ENCODE data around the gene ZNF8.
"Not testable (repeated sequence)": the region's sequence is repeated elsewhere in the genome, so short reads cannot be mapped to it uniquely, and the experiment has no call there.

The ZNF8 gene

GRCh38 chr19:58296104-58296503 lies 17.3 kb downstream of the ZNF8 start:
- DNase-seq (ENCODE audit: low spot score), result peak; percentile 12

DNA sequence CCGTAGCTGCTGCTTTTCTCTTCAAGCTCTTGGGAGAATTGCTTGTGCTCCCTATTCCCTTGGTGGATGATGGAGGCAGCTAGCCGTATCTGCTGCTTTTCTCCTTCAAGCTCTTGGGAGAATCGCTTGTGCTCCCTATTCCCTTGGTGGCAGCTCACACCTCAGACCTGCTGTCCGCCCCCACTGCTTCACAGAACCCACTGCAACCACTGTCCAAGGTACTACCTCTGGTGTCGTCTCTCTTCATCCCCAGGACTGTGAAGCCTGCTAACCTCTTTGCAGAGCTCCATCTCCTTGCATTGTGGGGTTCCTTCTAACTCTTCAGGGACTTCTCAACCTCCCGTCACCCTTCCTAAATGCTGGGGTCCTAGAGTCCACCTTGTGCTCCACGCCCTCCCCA lies 21.9 kb downstream of the ZNF8 start:
- no peak for DNase-seq (ENCODE audit: low spot score)

DNA sequence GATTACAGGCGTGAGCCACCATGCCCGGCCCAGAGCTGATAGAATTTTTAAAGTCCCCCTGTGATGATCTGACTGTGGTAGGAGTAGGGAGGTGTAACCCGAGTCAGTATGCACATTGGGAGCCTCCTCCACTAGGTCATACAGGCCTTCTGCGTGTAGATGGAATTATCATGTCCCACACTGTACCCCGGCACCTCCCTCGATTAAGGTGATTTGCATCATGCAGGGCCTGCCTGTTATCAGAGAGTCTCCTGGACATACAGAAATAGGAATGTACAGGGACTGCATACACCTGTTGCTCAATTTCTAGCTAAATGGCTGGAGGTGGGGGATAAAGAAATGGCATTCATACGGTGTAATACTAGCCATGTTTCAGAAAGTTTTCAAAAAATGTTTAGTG lies 25.5 kb downstream of the ZNF8 start:
- no peak for DNase-seq (ENCODE audit: low spot score)

DNA sequence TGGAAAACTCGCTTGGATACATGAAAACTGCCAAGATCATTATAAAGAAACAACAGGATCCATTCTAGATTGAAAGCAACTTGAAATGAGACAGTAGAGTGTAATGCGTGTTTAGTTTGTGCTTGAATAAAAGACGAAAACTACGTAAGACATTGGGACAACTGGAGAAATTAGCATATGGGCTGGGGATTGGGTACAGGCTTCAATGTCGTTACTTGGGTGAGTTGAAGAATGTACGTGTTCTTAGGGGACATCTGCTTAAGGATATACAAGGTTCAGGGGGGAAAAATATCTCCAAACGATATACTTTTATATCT lies 26.0 kb downstream of the ZNF8 start:
- DNase-seq (ENCODE audit: low spot score), result peak; percentile 11

DNA sequence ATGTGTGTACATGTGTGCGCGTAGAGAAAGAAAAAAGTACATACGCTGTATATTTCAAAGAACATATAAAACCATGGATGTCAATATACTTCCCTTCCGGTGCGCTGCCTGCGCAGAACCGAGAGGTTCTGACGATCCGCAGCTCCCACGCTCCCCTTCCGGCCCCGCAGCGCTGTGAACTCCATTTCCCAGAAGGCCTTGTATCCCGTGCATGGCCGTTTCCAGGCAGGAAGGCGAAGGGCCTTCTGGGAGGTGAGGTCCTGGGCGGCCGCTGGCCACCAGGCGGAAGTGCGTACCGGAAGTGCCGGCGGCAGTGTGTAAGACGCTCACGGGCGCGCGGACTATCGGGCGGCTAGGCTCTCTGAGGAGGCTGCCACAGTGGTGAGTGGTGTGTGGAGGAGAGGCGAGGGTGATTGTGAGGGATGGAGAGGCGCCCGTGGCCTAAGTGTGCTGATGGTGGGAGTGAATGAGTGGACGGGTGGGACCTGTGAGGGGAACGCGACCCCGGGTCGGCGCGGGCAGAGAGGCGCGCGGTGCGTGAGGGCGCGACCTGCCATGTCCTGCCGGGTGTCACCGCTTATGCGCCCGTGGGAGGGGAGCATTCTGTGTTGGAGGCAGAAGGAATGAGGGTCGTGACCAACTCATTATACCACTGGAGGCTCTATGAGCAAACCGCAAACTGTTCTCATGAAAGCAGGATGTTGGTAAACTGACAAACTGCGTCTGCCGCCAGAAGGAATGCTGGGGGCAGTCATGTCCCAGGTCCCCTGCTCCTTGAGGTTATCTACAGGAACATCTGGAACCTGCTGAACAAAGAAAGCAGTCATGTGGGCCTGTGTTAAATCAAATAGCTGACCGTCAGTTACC lies 26.5 kb downstream of the ZNF8 start, which contains the start of gene ERVK3-1:
ERVK3-1 (plus strand) TSS at position 313 of the 867 bp plus-strand sequence. CDS start 6,792 bp downstream, outside the sequence.
- DNase-seq (ENCODE audit: low spot score), result peak; percentile 98

GRCh38 chr19:58305932-58306323 lies 27.2 kb downstream of the ZNF8 start:
- DNase-seq (ENCODE audit: low spot score), result no peak

GRCh38 chr19:58307736-58308135 lies 29.0 kb downstream of the ZNF8 start:
- no peak for DNase-seq (ENCODE audit: low spot score)

GRCh38 chr19:58310685-58311084 lies 31.9 kb downstream of the ZNF8 start:
- DNase-seq (ENCODE audit: low spot score), result not testable (repeated sequence)

DNA sequence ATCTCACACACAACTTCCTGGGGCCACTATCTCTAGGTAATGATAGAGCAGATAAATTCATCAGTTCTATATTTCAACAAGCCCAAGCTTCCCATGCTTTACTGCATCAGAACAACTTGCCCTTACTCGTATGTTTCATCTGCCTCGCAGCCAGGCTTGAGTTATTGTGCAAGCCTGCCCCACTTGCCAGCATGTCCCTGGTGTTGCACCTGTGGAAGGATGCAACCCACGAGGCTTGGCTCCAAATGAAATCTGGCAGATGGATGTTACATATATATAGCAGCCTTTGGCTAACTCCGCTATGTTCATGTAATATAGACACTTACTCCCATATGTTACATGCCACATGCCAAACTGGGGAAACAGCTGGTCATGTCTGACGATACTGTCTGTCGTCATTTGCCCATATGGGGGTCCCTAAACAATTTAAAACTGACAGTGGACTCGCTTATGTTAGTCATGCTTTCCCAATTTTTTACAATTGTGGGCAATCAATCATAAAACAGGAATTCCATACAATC lies 32.6 kb downstream of the ZNF8 start:
- no peak for DNase-seq (ENCODE audit: low spot score)

- no peak for DNase-seq (ENCODE audit: low spot score)
These were observed 36.8 kb downstream of the ZNF8 start for GRCh38 chr19:58315580-58315979.

DNA sequence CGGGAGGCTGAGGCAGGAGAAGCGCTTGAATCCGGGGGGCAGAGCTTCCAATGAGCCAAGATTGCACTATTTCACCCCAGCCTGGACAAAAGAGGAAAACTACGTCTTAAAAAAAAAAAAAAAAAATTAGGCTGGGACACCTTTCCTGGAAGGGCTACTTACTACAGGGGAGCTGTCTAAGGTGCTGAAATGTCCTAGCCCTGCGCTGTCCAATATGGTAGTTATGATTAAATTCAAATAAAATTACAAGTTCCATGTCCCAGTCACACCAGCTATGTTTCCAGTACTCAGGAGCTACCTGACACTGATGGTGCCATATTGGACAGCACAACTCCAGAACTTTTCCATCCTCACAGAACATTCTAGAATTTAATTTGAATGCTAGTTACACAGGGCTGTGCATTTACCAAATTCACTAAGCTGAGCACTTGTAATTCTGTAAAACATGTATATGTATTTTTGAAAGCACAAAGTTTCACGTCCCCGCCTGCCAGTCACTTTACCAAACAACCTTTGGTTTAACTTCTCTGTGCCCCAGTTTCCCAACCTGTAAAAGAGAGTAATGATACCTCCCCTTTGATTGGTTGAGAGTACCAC lies 38.8 kb downstream of the ZNF8 start:
- peak; percentile 36 for DNase-seq (ENCODE audit: low spot score)

DNA sequence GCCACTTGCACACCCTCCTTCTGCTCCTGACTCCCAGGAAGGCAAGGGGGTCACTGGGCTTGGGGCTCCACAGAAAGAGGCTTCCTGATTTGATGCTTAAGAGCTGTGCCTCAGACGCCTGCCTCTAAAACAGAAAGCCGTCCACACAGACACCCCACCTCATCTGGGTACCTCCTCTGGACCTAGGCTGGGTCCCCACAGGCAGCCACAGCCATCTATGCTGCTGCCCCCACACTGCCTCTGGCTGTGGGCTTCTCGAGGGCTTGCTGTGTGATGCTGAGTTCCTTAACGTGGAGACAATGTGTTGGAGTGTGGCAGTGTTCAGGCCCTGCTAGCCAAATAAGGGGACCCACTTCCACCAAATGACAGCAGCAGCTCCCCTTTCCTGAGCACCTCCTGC lies 39.5 kb downstream of the ZNF8 start:
- DNase-seq (ENCODE audit: low spot score), result no peak

GRCh38 chr19:58319241-58319640 lies 40.5 kb downstream of the ZNF8 start:
- DNase-seq (ENCODE audit: low spot score), result no peak

- DNase-seq (ENCODE audit: low spot score), result no peak
These were observed 46.7 kb downstream of the ZNF8 start for GRCh38 chr19:58325311-58326022.

GRCh38 chr19:58326501-58326913 lies 47.8 kb downstream of the ZNF8 start:
- no peak for DNase-seq (ENCODE audit: low spot score)

DNA sequence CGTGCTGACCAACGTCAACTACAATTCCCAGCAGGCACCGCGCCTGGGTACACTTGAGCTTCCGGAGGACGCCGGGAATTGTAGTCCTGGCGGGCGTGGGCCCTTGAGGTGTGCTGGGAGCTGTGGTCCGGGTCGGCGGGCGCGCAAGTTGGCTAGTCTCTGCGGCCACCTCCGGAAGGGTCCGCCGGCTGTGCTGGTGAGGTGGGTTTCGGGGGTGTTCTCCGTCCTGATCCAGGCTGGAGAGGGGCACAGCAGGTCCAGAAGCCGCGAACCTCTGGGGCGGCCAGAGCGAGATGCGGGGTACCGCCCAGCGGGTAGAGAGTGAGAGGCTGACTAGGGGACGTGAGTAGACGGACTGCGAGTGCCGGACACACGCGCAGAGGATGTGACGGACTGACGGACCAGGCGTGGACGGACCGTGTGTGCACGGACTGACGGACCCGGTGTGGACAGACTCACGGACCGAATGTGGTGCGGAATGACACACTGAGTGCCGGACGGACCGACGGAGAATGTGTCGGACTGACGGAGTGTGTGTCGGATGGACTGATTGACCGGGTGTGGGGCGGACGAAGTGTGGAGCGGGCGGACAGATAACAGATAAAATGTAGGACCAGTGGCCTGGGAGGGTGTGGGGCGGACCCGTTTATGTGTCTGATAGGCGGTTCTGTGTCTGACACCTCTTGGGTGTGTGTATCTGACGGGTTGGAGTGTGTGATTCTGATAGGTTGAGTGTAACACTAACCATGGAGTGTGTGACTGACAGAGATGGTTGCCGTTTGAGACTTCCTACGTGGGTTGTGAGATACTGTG lies 48.4 kb downstream of the ZNF8 start, which contains the start of gene ZSCAN22:
ZSCAN22 (plus strand) TSS at position 81 of the 813 bp plus-strand sequence. CDS start 7,809 bp downstream, outside the sequence.
- peak; percentile 96 for DNase-seq (ENCODE audit: low spot score)

GRCh38 chr19:58328999-58329398 lies 50.2 kb downstream of the ZNF8 start:
- no peak for DNase-seq (ENCODE audit: low spot score)

- DNase-seq (ENCODE audit: low spot score), result peak; percentile 92
These were observed 51.7 kb downstream of the ZNF8 start for GRCh38 chr19:58330458-58330857.

DNA sequence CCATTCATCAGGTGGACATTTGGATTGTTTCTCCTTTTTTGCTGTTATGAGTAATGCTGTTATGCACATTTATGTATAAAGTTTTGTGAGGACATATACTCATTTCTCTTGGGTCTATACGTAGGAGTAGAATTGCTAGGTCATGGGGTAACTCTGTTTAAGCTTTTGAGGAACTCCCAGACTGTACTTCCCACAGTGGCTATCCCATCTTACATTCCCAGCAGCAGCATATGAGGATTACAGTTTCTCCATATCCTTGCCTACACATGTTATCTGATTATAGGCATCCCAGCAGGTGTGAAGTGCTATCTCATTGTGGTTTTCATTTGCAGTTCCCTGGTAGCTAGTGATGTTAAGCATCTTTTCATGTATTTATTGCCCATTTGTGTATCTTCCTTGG lies 53.9 kb downstream of the ZNF8 start:
- no peak for DNase-seq (ENCODE audit: low spot score)

GRCh38 chr19:58334691-58335249 lies 56.0 kb downstream of the ZNF8 start:
- no peak for DNase-seq (ENCODE audit: low spot score)

DNA sequence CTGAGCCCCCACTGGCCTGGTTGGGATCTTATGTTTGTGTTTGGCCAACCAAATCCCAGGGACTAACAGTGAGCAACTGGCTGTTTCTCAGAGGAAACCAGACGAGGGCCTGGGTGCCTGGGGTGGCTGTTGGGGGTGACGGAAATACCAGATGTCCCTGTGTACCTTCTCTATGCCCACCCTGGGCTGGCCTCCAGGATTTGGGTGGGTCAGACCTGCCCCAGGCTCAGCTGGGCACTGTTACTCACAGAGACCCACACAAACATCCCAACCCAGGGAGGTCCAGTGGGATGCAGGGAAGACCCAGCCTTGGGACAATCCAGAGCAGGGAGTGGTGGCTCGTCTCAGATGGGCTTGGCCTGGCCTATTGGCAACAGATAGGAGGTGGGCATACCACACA lies 56.9 kb downstream of the ZNF8 start:
- DNase-seq (ENCODE audit: low spot score), result no peak
